Naive B cell (primary cell): ENCODE results near the gene RGS1. TPM values are rescaled to one million over a fixed set of nuclear protein-coding genes. Genes with fewer than 3 reads are reported as not detected.
A peak's percentile ranks its signal among the peaks of the same experiment; 100 is the strongest.

Experiments
- ATAC-seq, 2 donors: fragments of 150-1000 bp; cut with Tn5 transposase; 2 replicates each; pipeline ENCODE4 v1.10.0; 2021; ENCODE audit warnings: low read depth in 2 of 2, mild to moderate bottlenecking in 2 of 2, moderate library complexity in 2 of 2
- DNase-seq: peaks from one replicate; pipeline ENCODE4 v3.0.0; 2022
- H3K27ac Mint-ChIP-seq, 6 donors: one replicate each; pipeline ENCODE4 v1.8.0; 2020 to 2022; ENCODE audit warnings: mild to moderate bottlenecking in 6 of 6, mixed read lengths in 6 of 6, moderate library complexity in 5 of 6, inconsistent platforms in 2 of 6
- H3K27me3 Mint-ChIP-seq, 3 donors: one replicate each; pipeline ENCODE4 v1.8.0; 2021 to 2022; ENCODE audit warnings: mixed read lengths in 3 of 3, mild to moderate bottlenecking in 1 of 3
- H3K36me3 Mint-ChIP-seq, 2 donors: one replicate each; pipeline ENCODE4 v1.8.0; 2020 to 2022; ENCODE audit warnings: mixed read lengths in 2 of 2, inconsistent platforms in 1 of 2, mild to moderate bottlenecking in 1 of 2
- H3K4me1 Mint-ChIP-seq, 3 donors: one replicate each; pipeline ENCODE4 v1.8.0; 2020 to 2022; ENCODE audit warnings: mixed read lengths in 3 of 3, inconsistent platforms in 1 of 3, mild to moderate bottlenecking in 1 of 3, moderate library complexity in 1 of 3
- H3K4me3 Mint-ChIP-seq, 8 donors: one replicate each; pipeline ENCODE4 v1.8.0; 2020 to 2022; ENCODE audit warnings: mild to moderate bottlenecking in 8 of 8, mixed read lengths in 8 of 8, moderate library complexity in 8 of 8, inconsistent platforms in 2 of 8
- H3K9me3 Mint-ChIP-seq, 7 donors: one replicate each; pipeline ENCODE4 v1.8.0; 2020 to 2022; ENCODE audit warnings: mixed read lengths in 7 of 7, mild to moderate bottlenecking in 5 of 7, inconsistent platforms in 2 of 7, moderate library complexity in 1 of 7
- polyA plus RNA-seq, 6 donors: library from polyadenylated mRNA; unstranded; fragments of 300-500 nt; fragmentation: Illumina TruSeq; gene quantifications; one replicate each; pipeline ENCODE4 v1.2.3, GENCODE V29; 2021; ENCODE audit warnings: low read depth in 6 of 6

The RGS1 gene
- polyA plus RNA-seq, 6 donors from 2014 or later, result 55.5 to 355 (median 116) TPM

- H3K9me3 Mint-ChIP-seq, result no peaks in the 10 kb centered on the region
- H3K27ac Mint-ChIP-seq, result no peak overlapping the region
- no peak for ATAC-seq
- peaks cover 41 to 65% (median 61%) of the 10 kb centered on the region in 3 donors for H3K27me3 Mint-ChIP-seq
- H3K4me1 Mint-ChIP-seq, result peaks cover 0 to 3% (median 0%) of the 10 kb centered on the region in 3 donors
- DNase-seq, result no peak
- no peaks in the 10 kb centered on the region for H3K36me3 Mint-ChIP-seq
- no peak overlapping the region for H3K4me3 Mint-ChIP-seq
These were observed 23.0 kb downstream of the RGS1 start for GRCh38 chr1:192598589-192598988.

- Mint-ChIP-seq H3K4me3 (no peak overlapping the region), H3K4me1 (peaks cover 4 to 7% (median 4%) of the 10 kb centered on the region in 3 donors), H3K27ac (no peak overlapping the region), H3K27me3 (peaks cover 31 to 56% (median 48%) of the 10 kb centered on the region in 3 donors), H3K36me3 (no peaks in the 10 kb centered on the region), H3K9me3 (no peaks in the 10 kb centered on the region)
- DNase-seq (no peak), ATAC-seq (no peak)
These were observed 24.7 kb downstream of the RGS1 start for GRCh38 chr1:192600275-192600674.

GRCh38 chr1:192601143-192601542 is 25.6 kb downstream of the RGS1 start:
- no peaks in the 10 kb centered on the region for H3K9me3 Mint-ChIP-seq
- peaks cover 9 to 16% (median 11%) of the 10 kb centered on the region in 3 donors for H3K4me1 Mint-ChIP-seq
- H3K27ac Mint-ChIP-seq, result no peak overlapping the region
- H3K4me3 Mint-ChIP-seq, result no peak overlapping the region
- H3K36me3 Mint-ChIP-seq, result no peaks in the 10 kb centered on the region
- ATAC-seq, result peak; percentile 34 to 40
- H3K27me3 Mint-ChIP-seq, result peaks cover 34 to 50% (median 42%) of the 10 kb centered on the region in 3 donors
- no peak for DNase-seq

DNA sequence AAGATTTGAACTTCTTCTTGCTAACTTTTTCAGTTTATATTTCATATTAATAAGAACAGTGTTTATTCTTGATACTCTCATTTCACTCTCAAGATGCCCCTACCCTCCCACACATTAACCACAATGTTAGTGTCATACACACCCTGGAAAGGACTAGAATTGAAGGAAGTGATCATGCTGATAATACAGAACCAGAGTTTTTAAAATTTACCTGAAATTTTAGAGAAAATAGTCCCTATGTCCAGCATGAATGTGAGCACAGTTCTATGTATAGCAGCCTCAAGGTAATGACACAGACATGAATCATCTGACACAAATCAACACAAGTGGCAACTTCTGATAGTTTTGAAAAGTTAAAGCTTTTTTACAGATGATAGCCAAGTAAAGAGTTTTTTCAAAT is 26.0 kb downstream of the RGS1 start:
- ATAC-seq (no peak), DNase-seq (no peak)
- H3K4me1 Mint-ChIP-seq, result peaks cover 9 to 17% (median 12%) of the 10 kb centered on the region in 3 donors
- H3K4me3 Mint-ChIP-seq, result no peak overlapping the region
- H3K27ac Mint-ChIP-seq, result no peak overlapping the region
- H3K9me3 Mint-ChIP-seq, result no peaks in the 10 kb centered on the region
- H3K36me3 Mint-ChIP-seq, result no peaks in the 10 kb centered on the region
- peaks cover 37 to 48% (median 47%) of the 10 kb centered on the region in 3 donors for H3K27me3 Mint-ChIP-seq

DNA sequence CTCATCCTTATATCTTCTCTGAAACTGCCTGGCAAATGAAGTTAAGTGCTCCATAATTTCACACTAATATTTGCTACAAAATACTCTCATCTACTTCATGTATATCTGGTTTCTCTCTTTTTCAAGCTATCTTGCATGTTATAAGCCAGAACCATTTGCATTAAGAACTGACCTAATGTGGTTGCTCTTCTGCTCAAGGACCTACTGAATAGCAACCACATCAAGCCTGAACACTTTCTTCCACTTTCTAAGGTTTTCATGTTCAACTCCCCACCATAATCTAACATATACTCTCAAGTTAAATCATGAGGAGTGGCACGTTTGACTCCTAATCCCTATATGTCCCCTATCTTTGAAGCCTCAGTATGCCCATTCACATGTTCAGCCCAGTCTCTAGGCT is 27.2 kb downstream of the RGS1 start:
- DNase-seq (no peak), ATAC-seq (no peak)
- H3K9me3 Mint-ChIP-seq, result no peaks in the 10 kb centered on the region
- peaks cover 9 to 17% (median 14%) of the 10 kb centered on the region in 3 donors for H3K4me1 Mint-ChIP-seq
- peak overlapping the region in 2 of 6 donors; percentile 1 to 75 for H3K27ac Mint-ChIP-seq
- H3K36me3 Mint-ChIP-seq, result no peaks in the 10 kb centered on the region
- H3K4me3 Mint-ChIP-seq, result no peak overlapping the region
- H3K27me3 Mint-ChIP-seq, result peaks cover 43 to 49% (median 48%) of the 10 kb centered on the region in 3 donors

DNA sequence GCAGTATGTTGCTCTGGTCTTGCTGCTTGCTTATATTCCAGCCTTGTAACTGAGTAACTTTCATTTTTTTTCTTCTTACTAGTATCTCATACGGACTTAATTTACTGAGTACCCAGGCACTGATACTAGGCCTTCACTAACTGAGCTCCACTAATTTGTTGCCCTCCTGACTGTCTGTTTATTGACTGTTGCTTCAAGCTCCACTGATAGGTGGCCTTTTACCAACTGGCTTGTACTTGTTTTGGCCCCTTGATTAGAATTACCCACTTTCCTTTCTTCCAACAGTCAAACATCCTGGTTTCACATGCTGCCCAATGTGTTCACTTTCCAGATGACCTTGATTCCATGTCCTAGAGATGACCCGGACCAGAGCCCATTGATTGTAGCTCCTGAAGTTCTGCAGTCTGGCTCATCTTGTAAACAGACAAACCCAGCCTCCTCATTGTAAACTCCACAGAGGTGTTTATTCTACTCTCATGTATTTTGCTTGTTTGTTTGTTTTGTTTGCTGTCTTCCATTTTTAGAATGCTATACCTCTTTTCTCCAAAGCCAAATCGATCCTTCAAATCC is 27.7 kb downstream of the RGS1 start:
- Mint-ChIP-seq H3K9me3 (no peaks in the 10 kb centered on the region), H3K4me1 (peaks cover 9 to 17% (median 14%) of the 10 kb centered on the region in 3 donors), H3K4me3 (no peak overlapping the region), H3K27ac (peak overlapping the region in 5 of 6 donors; percentile 19 to 75 (median 61)), H3K27me3 (peaks cover 42 to 51% (median 48%) of the 10 kb centered on the region in 3 donors), H3K36me3 (no peaks in the 10 kb centered on the region)
- ATAC-seq, result no peak
- DNase-seq, result no peak

DNA sequence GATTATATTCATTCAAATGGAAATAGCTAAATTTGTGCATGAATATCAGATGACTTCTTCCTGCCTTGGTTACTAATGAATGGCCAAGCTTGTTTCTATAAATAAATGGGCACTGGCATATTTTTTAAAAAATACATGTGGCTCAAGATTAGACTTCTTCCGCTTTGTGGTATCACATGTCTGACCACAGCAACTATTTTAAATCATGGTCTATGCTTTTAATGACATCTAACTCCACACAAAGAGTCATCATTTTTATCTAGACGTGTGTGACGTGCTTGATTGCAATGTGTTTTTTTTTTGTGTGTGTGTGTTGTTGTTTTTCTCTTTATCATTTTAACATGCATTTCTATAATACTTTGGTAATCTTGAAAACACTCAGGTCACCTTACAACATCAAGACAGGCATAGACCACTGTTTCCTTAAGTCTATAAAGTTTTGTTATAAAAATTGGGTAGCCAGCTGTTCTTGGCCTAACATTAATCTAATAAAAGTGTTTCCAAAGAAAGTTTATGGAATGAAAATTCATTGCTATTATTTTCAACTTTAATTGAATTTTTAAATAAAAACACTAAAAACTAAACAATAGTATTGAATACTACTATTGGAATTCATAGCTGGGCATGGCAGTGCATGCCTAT is 29.5 kb downstream of the RGS1 start:
- Mint-ChIP-seq H3K4me1 (peaks cover 14 to 32% (median 28%) of the 10 kb centered on the region in 3 donors), H3K4me3 (peak overlapping the region in 6 of 8 donors; percentile 2 to 81 (median 33)), H3K9me3 (no peaks in the 10 kb centered on the region), H3K27ac (peak overlapping the region; percentile 84 to 98 (median 93)), H3K36me3 (no peaks in the 10 kb centered on the region), H3K27me3 (peaks cover 38 to 51% (median 39%) of the 10 kb centered on the region in 3 donors)
- ATAC-seq, result peak; percentile 20 to 35
- DNase-seq, result peak; percentile 76

- no peaks in the 10 kb centered on the region for H3K36me3 Mint-ChIP-seq
- peaks cover 14 to 29% (median 28%) of the 10 kb centered on the region in 3 donors for H3K4me1 Mint-ChIP-seq
- H3K4me3 Mint-ChIP-seq, result peak overlapping the region in 2 of 8 donors; percentile 1 to 35
- ATAC-seq (no peak), DNase-seq (no peak)
- H3K9me3 Mint-ChIP-seq, result no peaks in the 10 kb centered on the region
- peaks cover 18 to 45% (median 29%) of the 10 kb centered on the region in 3 donors for H3K27me3 Mint-ChIP-seq
- peak overlapping the region; percentile 90 to 99 (median 96) for H3K27ac Mint-ChIP-seq
These were observed 33.1 kb downstream of the RGS1 start for GRCh38 chr1:192608671-192609070.

DNA sequence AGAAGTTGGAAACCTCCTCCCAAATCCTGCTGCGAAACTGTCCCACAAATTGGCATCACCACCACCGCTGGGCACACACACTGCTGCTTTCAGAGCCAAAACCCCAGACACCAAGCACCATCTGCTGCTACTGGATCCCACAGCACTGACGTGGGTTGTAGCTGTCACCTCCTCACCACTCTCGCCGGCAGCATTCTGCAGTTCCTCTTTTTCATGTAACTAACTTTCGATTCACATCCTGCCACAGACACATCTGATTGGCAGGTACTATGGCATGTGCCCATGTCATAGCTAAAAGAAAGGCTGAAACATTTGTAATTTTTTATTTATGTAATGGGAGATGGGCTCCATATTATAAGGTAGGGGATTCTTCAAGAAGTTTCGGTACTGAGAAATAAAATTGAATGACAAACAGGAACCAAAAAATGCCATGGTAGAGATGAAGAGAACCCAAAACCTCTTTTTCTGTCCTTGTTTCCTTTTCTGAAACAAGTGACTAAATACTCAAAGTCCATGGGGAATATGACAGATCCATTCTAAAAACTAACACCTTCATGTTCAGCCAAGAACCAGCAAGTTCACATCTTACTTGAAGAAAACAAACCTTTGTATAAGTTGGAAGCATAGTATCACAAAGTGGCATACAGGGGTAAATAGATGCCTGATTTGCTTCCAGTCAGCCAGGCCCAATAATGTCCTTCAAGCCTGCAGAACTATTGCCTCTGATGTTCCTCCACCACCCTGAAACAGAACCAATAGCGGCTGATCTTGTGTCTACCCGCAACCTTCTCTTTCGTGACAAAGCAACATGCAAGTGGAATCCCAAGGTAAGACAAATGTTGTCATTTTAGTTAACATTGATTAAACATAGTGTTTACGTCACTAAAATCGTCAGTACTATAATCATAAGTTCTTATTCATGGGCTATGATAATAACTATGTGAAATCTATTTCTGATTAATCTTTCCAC is 33.8 kb downstream of the RGS1 start:
- DNase-seq (peak; percentile 91), ATAC-seq (peak; percentile 90 to 91)
- Mint-ChIP-seq H3K27me3 (peaks cover 21 to 48% (median 33%) of the 10 kb centered on the region in 3 donors), H3K4me1 (peaks cover 14 to 29% (median 28%) of the 10 kb centered on the region in 3 donors), H3K27ac (peak overlapping the region; percentile 90 to 99 (median 96)), H3K36me3 (no peaks in the 10 kb centered on the region), H3K9me3 (no peaks in the 10 kb centered on the region), H3K4me3 (peak overlapping the region in 6 of 8 donors; percentile 1 to 63 (median 29))

- Mint-ChIP-seq H3K4me3 (no peak overlapping the region), H3K4me1 (peaks cover 10 to 25% (median 23%) of the 10 kb centered on the region in 3 donors), H3K27ac (peak overlapping the region in 1 of 6 donors; percentile 95), H3K9me3 (no peaks in the 10 kb centered on the region), H3K27me3 (peaks cover 24 to 55% (median 42%) of the 10 kb centered on the region in 3 donors), H3K36me3 (no peaks in the 10 kb centered on the region)
- no peak for ATAC-seq
- DNase-seq, result no peak
These were observed 34.7 kb downstream of the RGS1 start for GRCh38 chr1:192610112-192610889.

GRCh38 chr1:192615055-192615454 is 39.5 kb downstream of the RGS1 start:
- Mint-ChIP-seq H3K4me1 (no peaks in the 10 kb centered on the region), H3K4me3 (no peak overlapping the region), H3K27ac (peak overlapping the region in 1 of 6 donors; percentile 21), H3K27me3 (peaks cover 40 to 74% (median 60%) of the 10 kb centered on the region in 3 donors), H3K36me3 (no peaks in the 10 kb centered on the region), H3K9me3 (no peaks in the 10 kb centered on the region)
- ATAC-seq, result no peak
- DNase-seq, result no peak

- Mint-ChIP-seq H3K36me3 (peaks cover 0 to 5% of the 10 kb centered on the region in 2 donors), H3K27me3 (peaks cover 69 to 95% (median 88%) of the 10 kb centered on the region in 3 donors), H3K4me3 (no peak overlapping the region), H3K9me3 (peaks cover 0 to 21% (median 3%) of the 10 kb centered on the region in 7 donors), H3K4me1 (no peaks in the 10 kb centered on the region), H3K27ac (no peak overlapping the region)
- ATAC-seq, result no peak
- DNase-seq, result no peak
These were observed 44.6 kb downstream of the RGS1 start for GRCh38 chr1:192620071-192620635.
